ENCODE data around the gene MED31.

DNA sequence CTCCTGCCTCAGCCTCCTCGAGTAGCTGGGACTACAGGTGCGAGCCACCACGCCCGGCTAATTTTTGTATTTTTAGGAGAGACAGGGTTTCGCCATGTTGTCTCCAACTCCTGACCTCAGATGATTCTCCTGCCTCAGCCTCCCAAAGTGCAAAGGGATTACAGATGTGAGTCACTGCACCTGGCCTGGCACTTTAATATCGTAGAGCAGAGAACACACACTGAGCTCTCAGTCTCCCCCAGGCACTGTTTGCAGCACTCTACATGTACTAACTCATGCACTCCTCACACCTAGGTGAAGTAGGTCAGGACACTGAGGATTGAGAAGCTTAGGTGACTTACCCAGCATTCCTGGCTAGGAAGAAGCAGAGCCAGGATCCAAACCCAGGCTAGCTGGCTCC, 15.2 kb upstream of the MED31 start:
- TF ChIP-seq, protein P1, sequence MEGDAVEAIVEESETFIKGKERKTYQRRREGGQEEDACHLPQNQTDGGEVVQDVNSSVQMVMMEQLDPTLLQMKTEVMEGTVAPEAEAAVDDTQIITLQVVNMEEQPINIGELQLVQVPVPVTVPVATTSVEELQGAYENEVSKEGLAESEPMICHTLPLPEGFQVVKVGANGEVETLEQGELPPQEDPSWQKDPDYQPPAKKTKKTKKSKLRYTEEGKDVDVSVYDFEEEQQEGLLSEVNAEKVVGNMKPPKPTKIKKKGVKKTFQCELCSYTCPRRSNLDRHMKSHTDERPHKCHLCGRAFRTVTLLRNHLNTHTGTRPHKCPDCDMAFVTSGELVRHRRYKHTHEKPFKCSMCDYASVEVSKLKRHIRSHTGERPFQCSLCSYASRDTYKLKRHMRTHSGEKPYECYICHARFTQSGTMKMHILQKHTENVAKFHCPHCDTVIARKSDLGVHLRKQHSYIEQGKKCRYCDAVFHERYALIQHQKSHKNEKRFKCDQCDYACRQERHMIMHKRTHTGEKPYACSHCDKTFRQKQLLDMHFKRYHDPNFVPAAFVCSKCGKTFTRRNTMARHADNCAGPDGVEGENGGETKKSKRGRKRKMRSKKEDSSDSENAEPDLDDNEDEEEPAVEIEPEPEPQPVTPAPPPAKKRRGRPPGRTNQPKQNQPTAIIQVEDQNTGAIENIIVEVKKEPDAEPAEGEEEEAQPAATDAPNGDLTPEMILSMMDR (IDR thresholded peaks at IDR 0.05) = no peak
- TF ChIP-seq POLR2A (IDR thresholded peaks at IDR 0.05) = no peak

Data from adrenal gland (tissue), 5 donors.